Natural killer cell (primary cell): Measurements from ENCODE around the gene WDR93. TPM values are rescaled to one million over a fixed set of nuclear protein-coding genes. Genes with fewer than 3 reads are reported as not detected.
A peak's percentile ranks its signal among the peaks of the same experiment; 100 is the strongest.

Experiments
- ATAC-seq, 3 donors: fragments of 150-1000 bp in 2 of 3; fragments of 200-7000 bp in 1 of 3; cut with Tn5 transposase; 1 replicate in 1 of 3; 2 replicates in 2 of 3; pipeline ENCODE4 v1.10.0; 2021; ENCODE audit warnings: mild to moderate bottlenecking in 2 of 3, moderate library complexity in 2 of 3
- DNase-seq, 2 donors: peaks; one replicate each; pipeline versions ENCODE4 v3.0.0 to v3.0.0-alpha.2; 2013 to 2021; ENCODE audit warnings: mixed read lengths in 1 of 2
- H3K27ac ChIP-seq: one replicate; pipeline ENCODE4 v1.5.1; 2013; ENCODE audit warnings: mild to moderate bottlenecking, low read length
- H3K27me3 ChIP-seq: one replicate; pipeline ENCODE4 v1.6.1; 2013; ENCODE audit warnings: low read length; ENCODE audit not compliant: control insufficient read depth, insufficient read depth
- H3K36me3 ChIP-seq: one replicate; pipeline ENCODE4 v1.6.1; 2013; ENCODE audit warnings: low read length; ENCODE audit not compliant: control insufficient read depth, insufficient read depth
- H3K4me1 ChIP-seq: one replicate; pipeline ENCODE4 v1.6.1; 2013; ENCODE audit warnings: low read length; ENCODE audit not compliant: control insufficient read depth, insufficient read depth
- H3K4me3 ChIP-seq: one replicate; pipeline ENCODE4 v1.5.1; 2013; ENCODE audit warnings: low read length
- H3K9me3 ChIP-seq: one replicate; pipeline ENCODE4 v1.6.1; 2013; ENCODE audit warnings: low read length; ENCODE audit not compliant: control insufficient read depth, insufficient read depth
- H3K27ac Mint-ChIP-seq, 2 donors: one replicate each; pipeline ENCODE4 v1.8.0; 2022; ENCODE audit warnings: mild to moderate bottlenecking in 2 of 2, mixed read lengths in 2 of 2, moderate library complexity in 1 of 2
- H3K27me3 Mint-ChIP-seq, 2 donors: one replicate each; pipeline ENCODE4 v1.8.0; 2022; ENCODE audit warnings: low read depth in 2 of 2, mixed read lengths in 2 of 2
- H3K36me3 Mint-ChIP-seq: one replicate; pipeline ENCODE4 v1.8.0; 2022; ENCODE audit warnings: mixed read lengths
- H3K4me1 Mint-ChIP-seq, 2 donors: one replicate each; pipeline ENCODE4 v1.8.0; 2022; ENCODE audit warnings: mixed read lengths in 2 of 2
- H3K4me3 Mint-ChIP-seq: one replicate; pipeline ENCODE4 v1.8.0; 2022; ENCODE audit warnings: mild to moderate bottlenecking, moderate library complexity, mixed read lengths
- H3K9me3 Mint-ChIP-seq, 2 donors: one replicate each; pipeline ENCODE4 v1.8.0; 2022; ENCODE audit warnings: mixed read lengths in 2 of 2
- WGBS: methylation state at CpG from one replicate; pipeline ENCODE4 v1.1.7; 2013; ENCODE audit warnings: missing lambda C conversion rate; ENCODE audit not compliant: insufficient coverage; 5-methylcytosine and 5-hydroxymethylcytosine counted together
- intact Hi-C: fragments of 100-400 bp; cut with micrococcal nuclease; formaldehyde crosslinking; loops from one replicate; pipeline ENCODE4 v1.14.2; 2022
- total RNA-seq, 4 donors: library from RNA; stranded (reverse); fragments of 120-200 nt in 1 of 4; gene quantifications; one replicate each; pipeline versions ENCODE4 v1.2.3 to v1.2.4, GENCODE V29; 2013 to 2022
- TF ChIP-seq, protein P1 (sequence below): fragments of 200-600 bp; IDR thresholded peaks from one replicate; pipeline ENCODE4 v1.8.0; 2022; ENCODE audit warnings: antibody characterized with exemption

The WDR93 gene
- total RNA-seq, 3 donors from 2014 or later (not counting 1 experiment from before 2014, with no cell fraction given) = 0.25 to 0.38 TPM; not detected in 1

DNA sequence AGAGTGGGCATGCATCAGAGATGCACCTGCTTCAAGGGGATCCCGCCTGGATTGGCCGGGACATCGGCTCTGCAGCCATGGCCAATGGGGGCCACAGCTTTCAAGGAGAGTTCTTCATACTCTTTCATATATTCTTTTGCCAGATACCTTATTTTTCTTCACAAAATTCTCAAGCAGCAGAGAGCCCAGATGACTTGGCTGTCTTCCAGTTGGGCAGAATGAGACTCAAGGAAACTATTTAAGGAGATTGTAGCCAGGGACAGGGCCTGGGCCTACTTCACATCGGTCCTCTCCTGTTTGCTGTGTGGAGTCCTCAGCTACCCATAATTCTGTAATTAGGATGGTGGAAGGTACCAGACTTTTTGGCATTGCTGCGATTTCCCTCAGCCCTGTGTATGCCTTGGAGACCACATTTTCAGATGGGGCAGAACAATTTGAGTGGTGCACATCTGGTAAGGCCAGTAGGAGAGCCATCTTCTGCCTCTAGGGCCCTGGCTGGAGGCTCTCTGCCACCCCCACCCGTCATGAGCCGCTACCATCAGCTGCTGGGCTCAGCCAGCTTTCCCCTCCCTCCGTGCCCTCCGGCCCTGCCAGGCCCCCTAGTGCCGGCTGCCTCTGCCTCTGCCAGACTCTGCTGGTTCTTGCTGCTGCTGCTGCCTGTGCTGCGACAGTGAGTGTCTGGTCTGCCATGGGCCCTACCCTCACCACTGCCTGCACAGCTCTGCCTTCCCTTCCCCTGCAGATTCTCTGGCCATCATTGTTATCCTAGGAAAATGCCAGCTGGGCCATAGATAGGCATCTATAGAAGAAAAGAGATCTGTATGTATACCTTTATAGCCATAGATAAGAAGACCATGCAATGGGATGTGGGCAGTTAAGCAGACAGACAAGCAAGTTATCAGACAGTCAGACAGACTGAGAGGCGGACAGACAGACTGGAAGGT lies 18.1 kb upstream of the WDR93 start:
- intact Hi-C loops = no loop called here
- no peaks in the 10 kb centered on the region for H3K36me3 Mint-ChIP-seq
- DNase-seq (no peak), ATAC-seq (no peak)
- Histone ChIP-seq H3K4me3 (no peak overlapping the region), H3K36me3 (no peaks in the 10 kb centered on the region), H3K27ac (no peak overlapping the region), H3K4me1 (peaks cover 4% of the 10 kb centered on the region), H3K27me3 (no peaks in the 10 kb centered on the region), H3K9me3 (no peaks in the 10 kb centered on the region)
- TF ChIP-seq, protein P1, sequence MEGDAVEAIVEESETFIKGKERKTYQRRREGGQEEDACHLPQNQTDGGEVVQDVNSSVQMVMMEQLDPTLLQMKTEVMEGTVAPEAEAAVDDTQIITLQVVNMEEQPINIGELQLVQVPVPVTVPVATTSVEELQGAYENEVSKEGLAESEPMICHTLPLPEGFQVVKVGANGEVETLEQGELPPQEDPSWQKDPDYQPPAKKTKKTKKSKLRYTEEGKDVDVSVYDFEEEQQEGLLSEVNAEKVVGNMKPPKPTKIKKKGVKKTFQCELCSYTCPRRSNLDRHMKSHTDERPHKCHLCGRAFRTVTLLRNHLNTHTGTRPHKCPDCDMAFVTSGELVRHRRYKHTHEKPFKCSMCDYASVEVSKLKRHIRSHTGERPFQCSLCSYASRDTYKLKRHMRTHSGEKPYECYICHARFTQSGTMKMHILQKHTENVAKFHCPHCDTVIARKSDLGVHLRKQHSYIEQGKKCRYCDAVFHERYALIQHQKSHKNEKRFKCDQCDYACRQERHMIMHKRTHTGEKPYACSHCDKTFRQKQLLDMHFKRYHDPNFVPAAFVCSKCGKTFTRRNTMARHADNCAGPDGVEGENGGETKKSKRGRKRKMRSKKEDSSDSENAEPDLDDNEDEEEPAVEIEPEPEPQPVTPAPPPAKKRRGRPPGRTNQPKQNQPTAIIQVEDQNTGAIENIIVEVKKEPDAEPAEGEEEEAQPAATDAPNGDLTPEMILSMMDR = no peak
- WGBS = 93% methylated on average over 12 of the region's 12 CpGs
- no peaks in the 10 kb centered on the region for H3K27me3 Mint-ChIP-seq
- H3K27ac Mint-ChIP-seq = no peak overlapping the region
- no peaks in the 10 kb centered on the region for H3K4me1 Mint-ChIP-seq
- no peak overlapping the region for H3K4me3 Mint-ChIP-seq
- no peaks in the 10 kb centered on the region for H3K9me3 Mint-ChIP-seq

DNA sequence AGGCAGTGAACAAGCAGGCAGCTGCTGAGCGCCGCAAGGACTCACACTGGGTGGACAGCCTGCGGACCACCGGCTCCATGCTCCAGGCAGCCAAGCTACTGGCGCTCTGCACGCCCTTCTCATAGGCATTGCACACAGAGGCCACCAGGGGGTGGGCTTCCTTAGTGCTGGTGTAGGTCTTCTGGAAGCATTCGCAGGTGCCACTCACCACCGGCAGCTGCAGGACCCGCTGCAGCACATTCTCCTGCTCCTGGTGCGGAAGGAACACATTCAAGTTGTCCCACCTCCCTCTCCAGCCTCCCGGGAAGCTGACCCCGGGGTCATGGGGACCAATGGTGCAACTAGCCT lies 17.5 kb upstream of the WDR93 start:
- TF ChIP-seq, protein P1 = peak; percentile 19
- H3K27me3 ChIP-seq = no peaks in the 10 kb centered on the region
- no peaks in the 10 kb centered on the region for H3K27me3 Mint-ChIP-seq
- no peak overlapping the region for H3K27ac ChIP-seq
- H3K9me3 Mint-ChIP-seq = no peaks in the 10 kb centered on the region
- H3K4me1 Mint-ChIP-seq = no peaks in the 10 kb centered on the region
- no peak overlapping the region for H3K4me3 Mint-ChIP-seq
- no peak overlapping the region for H3K4me3 ChIP-seq
- H3K4me1 ChIP-seq = peaks cover 4% of the 10 kb centered on the region
- no peaks in the 10 kb centered on the region for H3K36me3 Mint-ChIP-seq
- no peaks in the 10 kb centered on the region for H3K36me3 ChIP-seq
- WGBS = 82% methylated on average over 12 of the region's 12 CpGs
- intact Hi-C loops = no loop called here
- DNase-seq (peak in 1 of 2 donors; percentile 20), ATAC-seq (peak in 1 of 3 donors; percentile 63)
- H3K9me3 ChIP-seq = no peaks in the 10 kb centered on the region
- no peak overlapping the region for H3K27ac Mint-ChIP-seq

DNA sequence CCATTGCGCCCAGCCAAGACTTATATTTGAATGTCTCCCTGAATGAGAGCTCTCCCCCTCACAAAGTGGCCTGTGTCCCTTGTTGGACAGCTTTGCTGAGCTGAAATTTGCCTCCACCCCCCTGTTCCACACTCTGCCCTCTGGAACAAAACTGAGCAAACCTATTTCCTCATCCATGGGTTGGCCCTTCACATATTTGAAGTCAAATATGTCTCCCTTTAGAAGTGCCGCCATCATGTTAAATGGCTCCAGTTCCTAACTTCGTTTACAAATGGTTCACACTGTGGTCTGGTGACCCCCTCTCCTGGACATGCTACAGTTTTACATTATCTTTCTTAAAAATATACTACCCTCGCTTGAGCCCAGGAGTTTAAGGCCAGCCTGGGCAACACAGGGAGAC lies 16.1 kb upstream of the WDR93 start:
- H3K9me3 ChIP-seq = no peaks in the 10 kb centered on the region
- H3K4me3 ChIP-seq = no peak overlapping the region
- no peaks in the 10 kb centered on the region for H3K4me1 Mint-ChIP-seq
- H3K36me3 Mint-ChIP-seq = no peaks in the 10 kb centered on the region
- TF ChIP-seq, protein P1 = no peak
- no peaks in the 10 kb centered on the region for H3K27me3 Mint-ChIP-seq
- intact Hi-C loops = no loop called here
- H3K27ac Mint-ChIP-seq = no peak overlapping the region
- H3K27me3 ChIP-seq = no peaks in the 10 kb centered on the region
- H3K36me3 ChIP-seq = no peaks in the 10 kb centered on the region
- H3K4me1 ChIP-seq = peaks cover 4% of the 10 kb centered on the region
- H3K4me3 Mint-ChIP-seq = no peak overlapping the region
- DNase-seq (no peak), ATAC-seq (no peak)
- no peaks in the 10 kb centered on the region for H3K9me3 Mint-ChIP-seq
- WGBS = 74% methylated on average over 4 of the region's 4 CpGs
- no peak overlapping the region for H3K27ac ChIP-seq
